Measurements from ENCODE around the gene PDCD1.
"Not testable (repeated sequence)": the region's sequence is repeated elsewhere in the genome, so short reads cannot be mapped to it uniquely, and the experiment has no call there.

Gene PDCD1

DNA sequence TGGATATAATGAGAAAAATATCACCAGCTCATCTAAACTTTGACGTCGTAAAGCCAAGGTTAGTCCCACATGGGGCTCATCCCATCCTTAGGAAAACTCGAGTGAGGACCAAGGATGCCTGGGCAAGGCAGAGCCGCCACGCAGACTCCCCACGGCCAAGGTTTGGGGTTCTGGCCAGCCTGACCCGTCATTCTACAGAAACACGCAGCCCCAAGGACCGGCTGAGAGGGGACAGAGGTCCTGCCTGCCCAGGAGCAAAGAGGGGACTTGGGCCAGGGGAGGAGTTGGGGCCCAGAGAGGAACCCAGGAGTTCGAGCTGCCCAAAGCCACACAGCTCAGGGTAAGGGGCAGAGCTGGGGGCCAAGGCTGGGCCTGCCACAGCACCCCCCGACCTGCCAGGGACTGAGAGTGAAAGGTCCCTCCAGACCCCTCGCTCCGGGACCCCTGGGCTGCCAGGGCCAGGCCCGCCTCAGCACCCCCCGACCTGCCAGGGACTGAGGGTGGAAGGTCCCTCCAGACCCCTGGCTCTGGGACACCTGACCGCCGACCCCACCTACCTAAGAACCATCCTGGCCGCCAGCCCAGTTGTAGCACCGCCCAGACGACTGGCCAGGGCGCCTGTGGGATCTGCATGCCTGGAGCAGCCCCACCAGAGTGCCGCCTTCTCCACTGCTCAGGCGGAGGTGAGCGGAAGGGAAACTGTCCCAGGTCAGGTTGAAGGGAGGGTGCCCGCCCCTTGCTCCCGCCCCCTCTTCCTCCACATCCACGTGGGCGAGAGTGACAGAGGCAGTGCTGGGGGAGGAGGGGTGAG lies at the start of gene PDCD1:
Gene PDCD1, minus strand, starts transcription at position 689 of the 811 bp plus-strand sequence. Its CDS starts 56 bp downstream, at position 633.
- peak; percentile 36 for DNase-seq (ENCODE audit: low read depth, low spot score)

DNA sequence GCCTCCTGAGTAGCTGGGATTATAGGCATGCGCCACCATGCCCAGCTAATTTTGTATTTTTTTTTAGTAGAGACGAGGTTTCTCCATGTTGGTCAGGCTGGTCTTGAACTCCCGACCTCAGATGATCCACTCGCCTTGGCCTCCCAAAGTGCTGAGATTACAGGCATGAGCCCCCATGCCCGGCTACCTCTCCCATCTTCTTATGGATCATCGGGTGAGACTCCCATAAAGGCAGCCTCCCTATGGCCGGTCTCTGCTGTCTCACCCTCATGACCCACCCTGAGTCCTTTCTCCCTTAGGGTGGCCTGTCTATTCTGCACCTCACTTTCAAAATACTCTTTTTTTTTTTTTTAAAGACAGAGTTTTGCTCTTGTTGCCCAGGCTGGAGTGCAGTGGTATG lies 49.1 kb upstream of the PDCD1 start:
- not testable (repeated sequence) for DNase-seq (ENCODE audit: low read depth, low spot score)

DNA sequence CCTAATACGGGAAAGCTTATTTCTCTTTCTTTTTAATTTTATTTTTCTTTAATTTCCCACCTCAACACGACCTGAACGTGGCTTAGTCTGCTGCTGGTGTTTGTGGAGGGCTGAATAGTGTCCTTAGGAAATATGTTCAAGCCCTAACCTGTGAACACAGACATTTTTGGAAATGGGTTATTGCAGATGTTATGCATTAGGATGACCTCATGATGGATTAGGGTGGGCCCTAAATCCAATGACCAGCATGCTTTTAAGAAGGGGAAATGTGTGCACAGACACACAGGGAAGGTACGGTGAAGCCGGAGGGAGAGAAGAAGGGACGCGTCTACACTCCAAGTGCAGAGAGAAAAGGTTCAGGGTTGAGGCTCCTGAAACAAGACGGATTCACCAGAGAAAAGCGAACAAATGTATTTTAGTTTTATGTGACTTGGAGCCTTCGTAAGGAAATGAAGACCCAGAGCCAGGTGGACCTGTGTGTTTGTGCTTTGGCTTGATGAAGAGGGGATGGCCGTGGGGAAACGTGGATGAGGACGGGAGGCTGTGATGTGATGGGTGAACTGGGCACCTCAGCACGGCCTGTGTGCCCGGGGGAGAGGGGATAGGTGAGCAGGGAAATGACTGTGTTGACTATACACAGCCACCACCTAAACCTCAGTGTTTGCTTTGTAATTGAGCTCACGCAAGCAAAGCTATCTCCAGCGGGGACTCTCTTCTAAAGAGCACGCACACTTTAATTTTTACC lies 48.3 kb upstream of the PDCD1 start:
- no peak for DNase-seq (ENCODE audit: low read depth, low spot score)

DNA sequence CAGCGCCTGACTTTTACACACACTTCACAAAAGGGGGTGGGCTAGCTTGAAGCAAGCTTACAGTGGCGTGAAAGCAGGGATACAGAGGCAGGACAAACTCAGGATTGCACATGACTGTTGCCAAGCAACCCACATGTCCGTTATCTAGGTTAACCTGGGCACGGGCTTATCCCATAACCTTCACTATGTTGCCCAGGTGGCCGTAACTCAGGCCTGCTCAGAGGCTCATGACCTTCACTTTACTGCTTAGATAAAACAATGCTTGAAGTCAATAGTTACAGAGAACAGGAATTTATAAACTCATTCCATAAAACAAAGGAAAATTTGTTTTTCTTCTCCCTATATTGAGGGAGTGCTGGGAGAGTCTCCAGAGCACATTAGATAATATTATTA lies 47.7 kb upstream of the PDCD1 start:
- not testable (repeated sequence) for DNase-seq (ENCODE audit: low read depth, low spot score)

DNA sequence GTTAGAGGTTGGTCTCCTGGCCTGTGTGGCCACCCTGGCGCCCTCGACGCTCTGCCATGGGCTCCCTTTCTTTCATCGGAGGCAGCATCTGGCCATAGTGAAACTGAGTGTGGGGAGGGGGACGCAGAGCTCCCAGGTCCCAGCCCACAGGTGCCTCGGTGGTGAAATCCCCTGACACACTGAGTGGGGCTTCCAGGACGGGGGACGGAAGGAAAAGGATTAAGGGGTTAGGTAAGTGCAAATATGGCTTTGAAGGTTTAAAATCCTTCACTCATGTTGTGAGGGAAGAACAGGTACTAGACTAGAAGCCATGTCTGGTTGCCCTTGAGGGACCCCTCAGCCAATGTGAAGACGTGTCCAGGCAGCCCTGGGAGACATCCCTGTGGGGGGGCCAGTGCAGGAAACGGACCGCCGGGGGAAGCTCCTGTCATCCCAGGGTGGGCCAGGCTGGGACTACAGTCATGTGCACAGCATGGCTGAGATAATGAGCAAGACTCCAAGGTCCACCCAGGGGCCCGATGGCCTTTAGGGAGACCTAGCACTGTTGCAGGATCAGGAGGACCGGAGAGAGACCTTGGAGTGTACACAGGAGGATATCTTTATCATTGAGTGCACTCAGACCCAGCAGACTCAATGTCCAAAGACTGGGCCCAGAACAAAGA lies 47.2 kb upstream of the PDCD1 start:
- DNase-seq (ENCODE audit: low read depth, low spot score), result no peak

DNA sequence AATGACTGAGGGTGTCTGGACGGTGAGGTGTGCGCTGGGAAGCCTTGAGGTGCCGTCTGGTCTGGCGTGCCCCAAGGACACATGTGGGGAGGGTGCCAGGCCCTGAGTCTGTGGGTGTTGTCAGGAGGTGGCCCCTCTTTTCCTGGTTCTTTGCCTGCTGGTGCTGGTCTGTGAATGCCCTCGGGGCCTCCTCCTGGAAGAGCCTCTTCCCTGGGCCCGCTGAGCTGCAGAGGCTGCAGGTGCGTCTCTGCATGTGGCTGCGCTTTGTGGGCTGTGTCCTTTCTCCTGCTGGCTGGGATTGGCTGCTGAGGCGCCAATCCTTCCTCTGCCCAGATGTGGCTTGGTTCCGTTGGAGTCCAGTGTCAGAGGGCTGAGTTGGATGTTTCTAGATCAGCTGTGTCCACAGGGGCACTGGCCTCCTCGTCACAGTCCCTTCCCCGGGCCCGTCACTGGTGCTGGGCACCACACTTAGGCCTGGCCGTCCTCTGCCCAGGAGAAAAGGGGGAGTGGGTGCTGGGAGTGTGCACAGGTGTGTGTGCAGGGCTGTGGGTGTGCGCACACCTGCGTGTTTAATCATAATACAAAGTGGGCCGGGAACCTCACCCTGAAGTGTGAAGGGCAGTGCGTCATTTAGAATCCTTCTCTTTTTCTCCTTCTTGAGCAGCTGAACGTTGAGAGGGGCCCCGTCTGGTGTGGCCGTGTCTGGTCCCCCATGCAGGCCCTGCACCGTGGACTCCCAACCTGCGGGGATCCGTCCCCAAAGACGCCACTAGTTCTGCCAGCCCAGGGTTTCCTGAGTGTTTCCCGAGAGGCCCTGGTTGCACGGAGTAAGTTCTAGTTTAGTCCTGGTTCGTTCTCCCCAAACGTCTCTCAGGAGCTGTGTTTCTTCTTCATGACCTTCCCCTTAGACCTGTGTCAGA lies 46.4 kb upstream of the PDCD1 start:
- DNase-seq (ENCODE audit: low read depth, low spot score), result no peak

DNA sequence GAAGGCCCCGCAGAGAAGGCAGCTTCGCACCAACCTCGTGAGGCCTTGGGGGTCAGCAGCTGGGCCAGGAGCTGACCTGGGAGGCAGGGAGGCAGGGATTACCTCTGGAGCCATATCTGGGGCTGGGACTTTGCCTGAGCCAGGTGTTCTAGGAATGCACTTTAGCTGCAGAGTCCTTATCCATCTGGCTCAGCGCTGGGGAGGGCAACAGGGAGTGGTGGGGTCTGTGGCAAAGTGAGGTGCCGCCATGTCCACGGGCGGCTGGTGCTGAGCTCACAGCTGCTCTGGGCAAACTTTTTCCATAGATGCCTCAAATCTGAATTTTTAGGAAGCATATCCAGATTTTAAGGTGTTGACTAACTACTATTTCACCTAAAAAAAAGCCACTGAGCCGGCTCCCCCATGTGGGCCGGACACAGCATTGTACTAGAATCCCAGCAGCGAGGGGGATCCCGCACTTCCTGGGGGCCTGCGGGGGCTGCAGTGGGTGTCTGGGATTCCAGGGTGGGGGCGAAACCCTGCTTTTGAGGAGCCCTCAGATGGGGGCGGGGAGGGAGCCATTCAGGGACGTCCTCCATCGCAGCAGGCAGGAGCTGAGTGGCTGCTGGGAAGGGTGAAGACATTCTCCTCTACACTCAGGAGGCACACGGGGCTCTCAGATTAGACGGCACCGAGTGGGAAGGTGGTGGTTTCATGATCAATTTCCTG lies 45.5 kb upstream of the PDCD1 start:
- no peak for DNase-seq (ENCODE audit: low read depth, low spot score)

DNA sequence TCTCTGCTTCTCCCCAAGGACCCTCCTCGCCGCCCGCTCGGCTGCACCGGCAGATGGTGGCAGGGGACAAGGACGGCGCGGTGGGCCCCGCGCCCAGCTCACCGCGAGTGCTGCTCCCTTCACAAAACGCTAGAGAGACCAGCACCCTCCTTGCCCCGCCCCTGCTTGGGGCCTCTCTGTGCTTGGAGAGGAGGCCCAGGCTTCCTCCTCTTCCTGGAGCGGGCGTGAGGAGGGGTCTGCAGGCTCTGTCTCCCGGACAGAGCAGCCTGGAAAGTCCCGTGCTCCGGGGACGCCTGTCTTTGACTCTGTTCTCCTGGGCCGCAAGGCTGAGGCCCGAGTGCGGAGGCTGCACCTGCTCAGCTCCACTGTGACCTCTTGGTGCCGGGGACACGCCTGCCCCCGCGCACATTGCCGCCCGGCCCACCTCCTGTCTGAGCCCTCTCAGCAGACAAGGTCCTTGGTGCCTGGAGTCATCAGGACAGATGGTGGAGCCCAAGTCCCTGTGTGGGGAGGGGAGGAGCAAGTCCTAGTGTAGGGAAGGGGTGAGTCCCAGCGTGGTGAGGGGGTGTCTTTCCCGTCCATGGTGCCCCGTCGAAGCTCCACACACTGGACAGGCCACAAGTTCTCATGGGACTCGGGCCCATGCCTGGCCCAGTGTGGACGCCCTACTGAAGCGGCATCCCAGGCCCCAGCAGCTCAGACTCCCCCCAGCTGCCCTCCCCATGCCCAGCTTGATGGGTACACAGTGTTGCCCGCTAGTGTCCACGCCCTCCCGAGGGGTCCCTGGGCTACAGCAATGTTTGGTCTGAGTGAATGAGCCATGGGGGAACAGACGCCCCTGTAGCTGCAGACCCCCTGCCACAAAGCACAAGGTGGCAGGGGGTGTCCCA lies 44.7 kb upstream of the PDCD1 start:
- no peak for DNase-seq (ENCODE audit: low read depth, low spot score)

DNA sequence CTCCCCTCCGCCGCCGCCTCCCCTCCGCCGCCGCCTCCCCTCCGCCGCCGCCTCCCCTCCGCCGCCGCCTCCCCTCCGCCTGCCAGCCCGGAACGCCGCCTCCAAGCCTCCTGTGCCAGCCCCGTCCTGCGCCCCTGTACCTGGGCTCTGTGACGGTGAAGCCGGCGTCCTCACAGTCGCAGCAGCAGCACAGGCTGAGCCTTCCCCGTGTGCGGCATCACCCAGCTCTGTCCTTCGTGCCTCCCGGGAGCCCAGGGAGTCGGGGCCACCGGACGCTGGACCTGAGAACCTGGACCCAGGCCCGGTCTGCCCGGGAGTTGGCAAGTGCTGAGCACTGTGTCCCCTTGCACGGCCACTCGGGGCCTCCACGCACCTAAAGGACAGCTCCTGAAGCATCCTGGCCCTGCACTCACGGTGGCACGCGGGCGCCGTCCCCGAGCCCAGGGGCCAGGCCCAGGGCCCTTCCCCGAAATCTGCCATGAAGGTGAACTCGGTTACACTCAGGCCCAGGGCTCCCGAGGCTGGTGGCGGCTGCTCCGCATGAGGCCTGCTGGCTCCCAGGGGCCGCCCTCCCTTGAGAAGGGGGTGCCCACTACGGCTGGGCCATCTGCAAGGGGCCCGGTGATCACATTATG lies 43.8 kb upstream of the PDCD1 start:
- no peak for DNase-seq (ENCODE audit: low read depth, low spot score)

DNA sequence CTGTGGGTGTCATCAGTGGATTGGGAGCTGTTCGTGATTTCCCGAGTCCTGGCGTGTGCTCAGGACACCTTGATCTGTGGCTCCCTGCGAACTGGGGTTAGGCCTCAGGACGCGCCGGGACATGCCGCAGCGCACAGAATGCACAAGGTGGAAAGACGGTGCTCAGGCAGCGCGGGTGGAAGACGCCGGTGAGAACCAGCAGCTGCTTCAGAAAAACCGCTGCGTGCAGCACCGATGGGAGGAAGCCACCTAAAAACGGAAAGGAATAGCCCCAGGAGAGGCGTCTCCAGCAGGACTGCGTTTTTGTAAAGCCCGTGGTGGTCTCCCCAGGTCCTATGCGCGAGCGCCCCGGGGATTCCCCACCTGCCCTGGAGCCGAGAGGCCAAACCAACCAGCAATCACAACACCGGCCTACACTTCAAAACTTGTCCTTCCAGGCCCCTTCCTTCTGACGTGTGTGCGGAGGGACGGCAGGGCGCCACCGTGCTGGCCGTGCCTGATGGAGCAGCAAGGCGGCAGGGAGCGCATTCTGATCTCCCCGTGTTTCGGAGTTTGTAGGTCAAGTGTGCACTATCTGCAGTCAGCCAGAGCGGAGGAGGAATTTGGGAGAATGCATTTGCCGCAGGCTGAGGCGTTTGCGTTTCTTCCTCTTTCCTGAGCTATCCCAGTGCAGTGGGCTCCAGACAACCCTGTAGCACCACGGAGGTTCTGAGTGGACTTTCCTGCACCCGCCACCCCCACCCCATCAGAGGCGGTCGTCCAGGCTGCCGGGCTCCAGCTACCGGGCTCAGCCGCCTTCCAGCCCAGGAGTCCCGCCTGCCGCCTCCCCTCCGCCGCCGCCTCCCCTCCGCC lies 43.0 kb upstream of the PDCD1 start:
- DNase-seq (ENCODE audit: low read depth, low spot score), result peak; percentile 75

DNA sequence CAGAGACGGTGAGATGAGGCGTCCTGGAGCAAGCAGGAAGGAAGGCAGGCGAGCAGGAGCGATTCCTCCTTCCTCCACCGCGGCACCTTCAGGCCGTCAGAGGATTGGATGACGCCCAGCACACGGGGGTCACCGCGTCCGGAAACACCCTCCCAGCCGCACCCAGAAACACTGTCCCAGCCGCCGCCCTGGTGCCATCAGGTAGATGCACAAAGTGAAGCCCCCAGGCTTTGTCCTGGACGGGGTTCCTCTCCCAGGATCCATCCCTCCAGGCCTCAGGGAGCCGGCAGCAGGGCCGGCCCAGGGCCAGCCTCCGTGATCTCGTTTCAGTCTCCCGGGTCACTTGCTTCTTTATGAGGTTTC lies 42.3 kb upstream of the PDCD1 start:
- DNase-seq (ENCODE audit: low read depth, low spot score), result no peak

DNA sequence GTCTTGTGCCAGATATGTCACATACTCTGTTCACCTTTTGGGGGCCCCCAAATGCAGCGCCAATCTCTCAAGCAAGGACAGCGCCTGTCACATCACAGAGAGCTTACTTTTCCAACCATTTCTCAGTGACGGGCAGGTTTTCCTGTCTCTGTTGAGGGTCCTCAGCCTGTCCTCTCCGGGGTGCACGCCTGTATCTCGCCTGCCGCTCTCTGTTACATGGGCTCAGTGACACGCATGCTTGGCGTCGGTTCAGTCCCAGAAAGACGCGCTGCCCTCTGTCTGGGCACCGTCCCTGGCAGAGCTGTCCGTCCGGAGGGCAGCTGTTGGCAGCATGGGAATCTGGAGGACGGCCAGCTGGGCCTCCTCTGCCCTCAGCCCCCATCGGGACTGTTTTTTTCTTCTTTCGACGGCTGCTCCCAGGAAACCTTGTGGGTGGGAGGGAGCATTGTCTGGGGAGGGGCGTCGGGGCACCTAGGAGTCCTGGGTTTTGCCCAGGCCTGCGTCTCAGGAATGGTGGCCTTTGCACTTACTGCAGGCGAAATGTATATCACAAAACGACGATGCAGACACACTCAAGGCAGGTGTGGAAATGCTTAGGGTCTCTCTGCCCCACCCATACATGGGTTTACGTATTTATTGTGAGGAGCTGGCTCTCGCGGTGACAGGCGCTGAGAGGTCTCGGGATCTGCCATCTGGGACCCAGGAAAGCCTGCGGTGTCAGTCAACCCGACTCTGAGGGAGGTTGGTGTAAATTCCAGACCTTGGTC lies 41.7 kb upstream of the PDCD1 start:
- no peak for DNase-seq (ENCODE audit: low read depth, low spot score)

DNA sequence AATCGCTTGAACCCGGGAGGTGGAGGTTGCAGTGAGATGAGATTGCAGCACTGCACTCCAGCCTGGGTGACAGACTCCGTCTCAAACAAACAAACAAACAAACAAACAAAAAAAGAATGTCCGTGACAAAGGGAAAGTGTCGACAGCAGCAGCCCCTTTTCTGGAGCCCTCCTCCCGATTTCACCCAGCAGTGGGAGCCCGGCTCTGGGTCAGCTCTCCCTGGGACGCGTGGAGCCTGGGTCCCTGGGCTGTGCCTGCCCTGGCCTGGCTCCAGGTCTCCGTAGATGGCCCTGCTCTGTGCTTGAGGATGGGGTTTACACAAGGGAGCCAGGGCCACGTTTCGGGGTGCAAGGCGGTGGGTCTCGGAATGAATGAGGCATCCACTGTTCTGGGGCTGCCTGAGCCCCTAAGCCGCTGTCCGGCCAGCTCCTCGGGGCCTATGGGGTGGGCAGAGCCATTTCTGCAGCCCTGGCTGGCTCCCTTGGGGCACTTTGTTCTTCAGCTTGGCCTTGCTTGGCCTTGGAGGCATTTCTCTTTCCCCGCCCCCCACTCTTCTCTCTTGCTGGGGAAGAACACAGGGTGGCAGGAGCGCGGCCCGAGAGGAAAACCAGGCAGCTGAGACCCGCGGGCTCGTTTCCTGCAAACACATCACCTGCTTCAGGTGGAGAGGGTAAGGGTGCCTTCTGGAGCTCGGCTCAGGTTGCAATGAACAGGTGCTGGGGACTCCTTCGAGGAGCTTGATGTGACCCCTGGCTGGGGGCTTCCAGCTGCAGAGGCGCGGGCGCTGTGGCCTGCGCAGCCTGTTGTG lies 40.0 kb upstream of the PDCD1 start:
- no peak for DNase-seq (ENCODE audit: low read depth, low spot score)

DNA sequence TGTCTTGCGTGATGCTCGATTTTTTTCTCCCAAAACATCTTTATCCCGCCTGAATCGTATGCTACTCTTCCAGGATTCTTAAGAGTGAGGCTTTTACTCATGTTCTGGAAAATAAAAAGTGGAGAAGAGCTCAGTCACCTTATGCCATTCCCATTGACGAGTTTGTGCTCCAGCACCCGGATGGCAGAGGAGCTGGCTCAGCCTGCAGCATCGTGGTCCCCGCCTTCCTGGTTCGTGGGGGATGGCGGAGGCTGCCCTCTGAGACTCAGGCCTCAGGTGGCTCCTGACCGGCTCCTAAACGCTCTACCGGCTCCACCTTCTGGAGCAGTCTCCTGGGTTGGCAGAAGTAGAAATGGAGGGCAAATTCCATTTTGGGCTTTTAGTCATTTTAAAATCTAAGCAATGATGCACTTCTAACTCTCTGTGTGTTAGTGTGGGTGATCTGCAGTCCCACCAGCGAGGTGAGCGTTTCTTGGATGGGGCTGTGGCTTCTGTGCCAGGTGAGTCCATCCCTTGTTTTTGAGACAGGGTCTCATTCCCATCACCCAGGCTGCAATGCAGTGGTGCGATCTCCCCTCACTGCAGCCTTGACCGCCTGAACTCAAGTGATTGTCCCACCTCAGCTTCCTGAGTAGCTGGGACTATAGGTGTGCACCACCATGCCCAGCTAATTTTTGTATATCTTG lies 38.7 kb upstream of the PDCD1 start:
- DNase-seq (ENCODE audit: low read depth, low spot score), result no peak

DNA sequence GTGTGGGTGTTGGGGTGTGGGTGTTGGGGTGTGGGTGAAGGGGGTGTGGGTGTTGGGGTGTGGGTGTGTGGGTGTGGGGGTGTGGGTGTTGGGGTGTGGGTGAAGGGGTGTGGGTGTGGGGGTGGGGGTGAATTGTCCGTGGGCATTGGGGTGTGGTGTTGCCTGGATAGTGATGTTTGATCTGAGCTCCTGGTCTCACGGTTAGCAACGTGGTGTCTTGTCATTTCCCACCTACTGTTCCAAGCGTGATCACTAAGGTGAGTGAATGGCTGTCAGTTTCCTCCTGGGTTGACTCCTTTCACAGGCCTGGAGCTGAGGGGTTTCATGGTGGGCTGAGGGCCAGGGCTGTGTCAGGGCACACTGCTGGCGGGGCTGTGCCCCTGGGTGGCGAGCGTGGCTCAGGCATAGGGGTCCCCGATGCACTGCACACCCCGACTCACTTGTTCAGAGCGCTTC lies 38.1 kb upstream of the PDCD1 start:
- DNase-seq (ENCODE audit: low read depth, low spot score), result no peak
